ENCODE data around the gene GALNT9. TPM values are rescaled to one million over a fixed set of nuclear protein-coding genes. Genes with fewer than 3 reads are reported as not detected.

GALNT9 gene
- total and polyA plus RNA-seq, 4 experiments from 2014 or later, result 0.61 TPM; not detected in 3

DNA sequence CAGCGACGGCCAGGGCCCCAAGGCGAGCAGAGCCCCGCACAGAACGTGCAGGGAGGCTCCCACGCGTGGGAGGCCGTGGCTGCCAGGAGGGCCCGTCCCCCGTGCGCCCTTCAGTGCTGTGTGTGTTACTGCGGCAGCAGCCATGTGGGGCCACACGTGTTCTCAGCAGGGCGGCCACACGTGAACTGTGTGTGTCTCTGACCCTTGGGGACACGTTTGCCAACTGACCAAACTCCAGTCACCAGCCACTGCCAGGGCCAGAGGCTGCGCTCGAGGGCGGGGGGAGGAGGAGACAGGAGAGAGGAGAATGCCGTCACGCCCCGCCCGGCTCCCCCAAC, 57.7 kb downstream of the GALNT9 start:
- Histone ChIP-seq H3K4me3 (ENCODE audit: low read length in 2 of 2) (no peak overlapping the region), H3K27ac (ENCODE audit: low read depth, low read length) (no peak overlapping the region), H3K27me3 (ENCODE audit: insufficient read depth, low read length) (no peaks in the 10 kb centered on the region), H3K36me3 (ENCODE audit: insufficient read depth, low read length) (no peaks in the 10 kb centered on the region), H3K9me3 (ENCODE audit: control insufficient read depth in 1 of 2, low read length in 2 of 2) (no peaks in the 10 kb centered on the region), H3K4me1 (ENCODE audit: insufficient read depth, low read length) (no peaks in the 10 kb centered on the region)
- Mint-ChIP-seq H3K4me1 (no peaks in the 10 kb centered on the region), H3K9me3 (no peaks in the 10 kb centered on the region), H3K36me3 (no peaks in the 10 kb centered on the region), H3K27ac (no peak overlapping the region), H3K4me3 (no peak overlapping the region), H3K27me3 (peaks cover 6 to 13% of the 10 kb centered on the region in 2 donors)
- no peak for DNase-seq
- ChIA-PET CTCF (ENCODE audit: partially characterized antibody) (no interaction called here), POLR2A (ENCODE audit: partially characterized antibody) (no interaction called here)
- intact Hi-C loops (cut with micrococcal nuclease), result no loop called here

DNA sequence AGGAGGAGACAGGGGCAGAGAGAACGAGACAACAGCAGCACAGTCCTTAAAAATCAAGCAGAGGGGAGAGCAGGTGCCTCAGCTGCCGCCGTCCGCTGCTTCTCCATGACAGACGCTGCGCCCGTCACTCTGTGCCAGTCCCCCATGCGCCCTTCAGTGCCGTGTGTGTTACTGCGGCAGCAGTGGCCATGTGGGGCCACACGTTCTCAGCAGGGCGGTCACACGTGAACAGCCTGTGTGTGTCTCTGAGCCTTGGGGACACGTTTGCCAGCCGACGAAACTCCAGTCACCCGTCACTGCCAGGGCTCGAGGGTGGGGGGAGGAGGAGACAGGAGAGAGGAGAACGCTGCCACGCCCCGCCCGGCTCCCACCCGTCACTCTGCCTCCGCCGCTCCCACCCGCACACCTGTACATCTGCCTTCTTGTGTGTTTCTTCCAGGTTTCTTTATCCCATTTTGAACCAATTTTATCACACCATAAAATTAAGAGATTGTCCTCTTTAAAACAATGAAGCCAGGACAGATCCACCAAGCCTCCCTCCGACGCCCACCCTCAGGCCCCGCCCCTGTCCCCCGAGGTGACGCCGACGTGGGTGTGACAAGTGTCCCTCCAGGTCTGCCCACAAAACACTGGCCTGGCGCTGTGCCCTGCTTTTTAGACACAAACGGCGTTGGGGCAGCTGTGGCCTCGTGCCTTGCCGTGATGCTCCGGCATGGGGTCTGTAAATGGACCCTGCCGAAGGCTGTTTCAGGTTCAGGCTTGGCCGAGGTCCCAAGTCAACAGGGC, 58.2 kb downstream of the GALNT9 start:
- H3K4me1 ChIP-seq (ENCODE audit: insufficient read depth, low read length), result no peaks in the 10 kb centered on the region
- H3K4me3 ChIP-seq (ENCODE audit: low read length in 2 of 2), result no peak overlapping the region
- Mint-ChIP-seq H3K4me3 (no peak overlapping the region), H3K27me3 (peaks cover 4 to 7% of the 10 kb centered on the region in 2 donors), H3K9me3 (no peaks in the 10 kb centered on the region), H3K4me1 (no peaks in the 10 kb centered on the region), H3K27ac (no peak overlapping the region), H3K36me3 (no peaks in the 10 kb centered on the region)
- no peaks in the 10 kb centered on the region for H3K27me3 ChIP-seq (ENCODE audit: insufficient read depth, low read length)
- ChIA-PET POLR2A (ENCODE audit: partially characterized antibody) (no interaction called here), CTCF (ENCODE audit: partially characterized antibody) (no interaction called here)
- no peak for DNase-seq
- H3K9me3 ChIP-seq (ENCODE audit: control insufficient read depth in 1 of 2, low read length in 2 of 2), result no peaks in the 10 kb centered on the region
- H3K36me3 ChIP-seq (ENCODE audit: insufficient read depth, low read length), result no peaks in the 10 kb centered on the region
- intact Hi-C loops (cut with micrococcal nuclease), result no loop called here
- H3K27ac ChIP-seq (ENCODE audit: low read depth, low read length), result no peak overlapping the region

- Mint-ChIP-seq H3K36me3 (no peaks in the 10 kb centered on the region), H3K4me1 (no peaks in the 10 kb centered on the region), H3K4me3 (no peak overlapping the region), H3K27ac (no peak overlapping the region), H3K9me3 (no peaks in the 10 kb centered on the region), H3K27me3 (peaks cover 4 to 7% of the 10 kb centered on the region in 2 donors)
- no peaks in the 10 kb centered on the region for H3K36me3 ChIP-seq (ENCODE audit: insufficient read depth, low read length)
- no peak overlapping the region for H3K27ac ChIP-seq (ENCODE audit: low read depth, low read length)
- H3K27me3 ChIP-seq (ENCODE audit: insufficient read depth, low read length), result no peaks in the 10 kb centered on the region
- no peak for DNase-seq
- H3K9me3 ChIP-seq (ENCODE audit: control insufficient read depth in 1 of 2, low read length in 2 of 2), result no peaks in the 10 kb centered on the region
- H3K4me1 ChIP-seq (ENCODE audit: insufficient read depth, low read length), result no peaks in the 10 kb centered on the region
- ChIA-PET POLR2A (ENCODE audit: partially characterized antibody) (no interaction called here), CTCF (ENCODE audit: partially characterized antibody) (no interaction called here)
- intact Hi-C loops (cut with micrococcal nuclease), result no loop called here
- H3K4me3 ChIP-seq (ENCODE audit: low read length in 2 of 2), result no peak overlapping the region
Measured at GRCh38 chr12:132270516-132270915, 58.9 kb downstream of the GALNT9 start.

DNA sequence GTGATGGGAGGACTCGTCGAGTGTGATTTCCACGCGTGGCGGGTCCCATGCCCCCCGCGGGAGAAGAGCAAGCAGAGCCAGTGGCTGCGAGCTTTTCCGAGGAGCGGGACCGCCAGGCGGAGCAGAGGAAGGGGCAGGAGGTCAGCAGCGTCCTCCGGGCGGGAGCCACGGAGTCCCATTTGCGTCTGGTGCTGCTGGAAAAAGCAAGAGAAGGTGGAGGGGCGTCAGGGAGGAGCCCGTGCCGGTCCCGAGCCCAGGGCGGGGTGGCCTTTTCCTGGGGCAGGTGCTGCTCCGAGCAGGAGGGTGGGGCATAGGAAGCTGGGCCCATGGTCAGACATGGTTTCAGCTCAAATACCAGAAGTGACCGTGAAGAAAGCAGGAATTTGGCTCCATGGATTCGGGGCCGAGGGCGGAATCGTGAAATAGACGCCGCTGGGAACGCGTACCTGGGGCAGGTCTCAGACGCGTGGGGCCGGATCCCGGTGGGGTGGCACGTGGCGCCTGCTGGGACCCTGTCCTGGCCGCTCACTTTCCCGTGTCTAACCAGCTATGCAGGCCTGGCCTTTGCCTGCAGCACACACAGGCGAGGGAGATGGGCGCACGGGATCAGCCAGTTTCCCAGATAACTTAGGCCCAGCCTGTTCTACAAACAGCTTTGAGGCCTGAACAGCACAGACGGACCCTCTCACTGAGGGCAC, 60.0 kb downstream of the GALNT9 start:
- CTCF ChIA-PET (ENCODE audit: partially characterized antibody), result no interaction called here
- POLR2A ChIA-PET (ENCODE audit: partially characterized antibody), result no interaction called here
- Histone ChIP-seq H3K9me3 (ENCODE audit: control insufficient read depth in 1 of 2, low read length in 2 of 2) (no peaks in the 10 kb centered on the region), H3K36me3 (ENCODE audit: insufficient read depth, low read length) (no peaks in the 10 kb centered on the region), H3K4me3 (ENCODE audit: low read length in 2 of 2) (no peak overlapping the region), H3K27me3 (ENCODE audit: insufficient read depth, low read length) (no peaks in the 10 kb centered on the region), H3K4me1 (ENCODE audit: insufficient read depth, low read length) (no peaks in the 10 kb centered on the region), H3K27ac (ENCODE audit: low read depth, low read length) (no peak overlapping the region)
- no peaks in the 10 kb centered on the region for H3K4me1 Mint-ChIP-seq
- no peaks in the 10 kb centered on the region for H3K9me3 Mint-ChIP-seq
- H3K4me3 Mint-ChIP-seq, result no peak overlapping the region
- intact Hi-C loops (cut with micrococcal nuclease), result no loop called here
- DNase-seq, result no peak
- H3K36me3 Mint-ChIP-seq, result no peaks in the 10 kb centered on the region
- H3K27ac Mint-ChIP-seq, result no peak overlapping the region
- peaks cover 0 to 3% of the 10 kb centered on the region in 2 donors for H3K27me3 Mint-ChIP-seq

- no peak for DNase-seq
- CTCF ChIA-PET (ENCODE audit: partially characterized antibody), result no interaction called here
- Histone ChIP-seq H3K27ac (ENCODE audit: low read depth, low read length) (no peak overlapping the region), H3K4me3 (ENCODE audit: low read length in 2 of 2) (no peak overlapping the region), H3K4me1 (ENCODE audit: insufficient read depth, low read length) (no peaks in the 10 kb centered on the region), H3K9me3 (ENCODE audit: control insufficient read depth in 1 of 2, low read length in 2 of 2) (no peaks in the 10 kb centered on the region), H3K36me3 (ENCODE audit: insufficient read depth, low read length) (no peaks in the 10 kb centered on the region), H3K27me3 (ENCODE audit: insufficient read depth, low read length) (no peaks in the 10 kb centered on the region)
- intact Hi-C loops (cut with micrococcal nuclease), result no loop called here
- Mint-ChIP-seq H3K27me3 (peaks cover 0 to 3% of the 10 kb centered on the region in 2 donors), H3K36me3 (no peaks in the 10 kb centered on the region), H3K27ac (no peak overlapping the region), H3K4me3 (no peak overlapping the region), H3K9me3 (no peaks in the 10 kb centered on the region), H3K4me1 (no peaks in the 10 kb centered on the region)
- POLR2A ChIA-PET (ENCODE audit: partially characterized antibody), result no interaction called here
Measured at GRCh38 chr12:132268674-132269073, 60.7 kb downstream of the GALNT9 start.

DNA sequence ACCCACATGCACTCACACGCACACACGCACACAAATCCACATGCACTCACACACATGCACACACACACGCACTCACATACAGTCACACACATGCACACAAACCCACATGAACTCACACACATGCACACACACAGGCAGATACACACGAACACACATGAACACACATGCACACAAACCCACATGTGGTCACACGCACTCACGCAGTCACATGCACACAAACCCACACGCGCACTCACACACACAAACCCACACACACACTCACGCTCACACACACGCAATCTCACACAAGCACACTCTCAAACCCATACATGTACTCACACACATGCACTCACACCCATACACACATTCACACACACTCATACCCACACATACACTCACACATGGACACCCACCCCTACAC, 61.5 kb downstream of the GALNT9 start:
- H3K9me3 ChIP-seq (ENCODE audit: control insufficient read depth in 1 of 2, low read length in 2 of 2), result no peaks in the 10 kb centered on the region
- Mint-ChIP-seq H3K27ac (no peak overlapping the region), H3K27me3 (peaks cover 0 to 5% of the 10 kb centered on the region in 2 donors), H3K9me3 (no peaks in the 10 kb centered on the region), H3K4me1 (no peaks in the 10 kb centered on the region), H3K36me3 (no peaks in the 10 kb centered on the region), H3K4me3 (no peak overlapping the region)
- CTCF ChIA-PET (ENCODE audit: partially characterized antibody), result no interaction called here
- H3K4me3 ChIP-seq (ENCODE audit: low read length in 2 of 2), result no peak overlapping the region
- intact Hi-C loops (cut with micrococcal nuclease), result no loop called here
- no peaks in the 10 kb centered on the region for H3K4me1 ChIP-seq (ENCODE audit: insufficient read depth, low read length)
- H3K27me3 ChIP-seq (ENCODE audit: insufficient read depth, low read length), result no peaks in the 10 kb centered on the region
- no peak overlapping the region for H3K27ac ChIP-seq (ENCODE audit: low read depth, low read length)
- POLR2A ChIA-PET (ENCODE audit: partially characterized antibody), result no interaction called here
- H3K36me3 ChIP-seq (ENCODE audit: insufficient read depth, low read length), result no peaks in the 10 kb centered on the region
- no peak for DNase-seq

DNA sequence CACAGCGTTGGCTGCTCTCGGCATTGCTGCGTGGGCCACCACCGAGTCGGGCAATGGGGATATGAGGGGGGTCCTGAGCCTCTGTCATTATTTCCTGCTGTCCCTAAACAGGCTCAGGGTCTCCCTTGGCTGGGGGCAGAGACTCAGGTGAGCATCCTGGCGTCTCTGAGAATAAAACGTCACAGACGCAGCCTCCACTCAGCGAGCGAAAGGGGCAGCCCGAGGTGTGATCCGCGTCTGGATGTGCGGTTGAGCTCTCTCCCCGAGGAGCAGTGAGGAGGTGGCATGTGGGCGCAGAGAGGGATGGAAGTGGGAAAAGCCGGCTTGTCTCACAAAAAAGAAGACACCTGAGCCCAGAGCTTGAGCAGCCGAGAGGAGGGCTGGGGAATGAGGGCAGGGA, 62.6 kb downstream of the GALNT9 start:
- POLR2A ChIA-PET (ENCODE audit: partially characterized antibody), result no interaction called here
- CTCF ChIA-PET (ENCODE audit: partially characterized antibody), result no interaction called here

More for the DNA sequence above, 62.6 kb downstream of the GALNT9 start:
- Histone ChIP-seq H3K27me3 (ENCODE audit: insufficient read depth, low read length) (no peaks in the 10 kb centered on the region), H3K36me3 (ENCODE audit: insufficient read depth, low read length) (no peaks in the 10 kb centered on the region), H3K9me3 (ENCODE audit: control insufficient read depth in 1 of 2, low read length in 2 of 2) (no peaks in the 10 kb centered on the region), H3K4me1 (ENCODE audit: insufficient read depth, low read length) (no peaks in the 10 kb centered on the region), H3K27ac (ENCODE audit: low read depth, low read length) (no peak overlapping the region), H3K4me3 (ENCODE audit: low read length in 2 of 2) (no peak overlapping the region)
- no peaks in the 10 kb centered on the region for H3K4me1 Mint-ChIP-seq
- H3K27ac Mint-ChIP-seq, result no peak overlapping the region
- no peak overlapping the region for H3K4me3 Mint-ChIP-seq
- peaks cover 0 to 5% of the 10 kb centered on the region in 2 donors for H3K27me3 Mint-ChIP-seq
- no peaks in the 10 kb centered on the region for H3K36me3 Mint-ChIP-seq
- intact Hi-C loops (cut with micrococcal nuclease), result no loop called here
- no peak for DNase-seq
- H3K9me3 Mint-ChIP-seq, result no peaks in the 10 kb centered on the region

Measured in CD4-positive, alpha-beta memory T cell (primary cell).